H9 (cell line): ENCODE results near the gene NCAN. TPM values are rescaled to one million over a fixed set of nuclear protein-coding genes. Genes with fewer than 3 reads are reported as not detected.

Experiments used
- DNase-seq: peaks from one replicate; pipeline ENCODE4 v3.0.0-alpha.2; 2017
- H2AFZ ChIP-seq: one replicate; pipeline ENCODE4 v1.6.1; 2013; ENCODE audit warnings: mild to moderate bottlenecking, low read length, control low read depth, moderate library complexity
- H2AK5ac ChIP-seq: 2 replicates; pipeline ENCODE4 v1.6.1; 2013; ENCODE audit warnings: low read length, control low read depth, mixed read lengths; ENCODE audit not compliant: insufficient read length
- H2BK120ac ChIP-seq: one replicate; pipeline ENCODE4 v1.6.1; 2013; ENCODE audit warnings: low read depth, mild to moderate bottlenecking, low read length, control low read depth, inconsistent platforms; ENCODE audit not compliant: poor library complexity, severe bottlenecking
- H2BK12ac ChIP-seq: 2 replicates; pipeline ENCODE4 v1.6.1; 2013; ENCODE audit warnings: low read length, control low read depth, mixed read lengths, low read depth; ENCODE audit not compliant: insufficient read length
- H2BK15ac ChIP-seq: 2 replicates; pipeline ENCODE4 v1.6.1; 2013; ENCODE audit warnings: low read depth, low read length, control low read depth
- H2BK20ac ChIP-seq: one replicate; pipeline ENCODE4 v1.6.1; 2013; ENCODE audit warnings: low read depth, mild to moderate bottlenecking, low read length, control low read depth, inconsistent platforms; ENCODE audit not compliant: poor library complexity, severe bottlenecking
- H2BK5ac ChIP-seq: 2 replicates; pipeline ENCODE4 v1.6.1; 2013; ENCODE audit warnings: low read length, control low read depth, mixed read lengths; ENCODE audit not compliant: insufficient read length
- H3K14ac ChIP-seq: 2 replicates; pipeline ENCODE4 v1.6.1; 2013; ENCODE audit warnings: low read length, control low read depth; ENCODE audit not compliant: insufficient read depth
- H3K18ac ChIP-seq: 2 replicates; pipeline ENCODE4 v1.6.1; 2013; ENCODE audit warnings: low read depth, mild to moderate bottlenecking, mixed read lengths, low read length, control low read depth; ENCODE audit not compliant: insufficient read length
- H3K23ac ChIP-seq: 2 replicates; pipeline ENCODE4 v1.6.1; 2013; ENCODE audit warnings: low read length, control low read depth, mixed read lengths, low read depth; ENCODE audit not compliant: insufficient read length
- H3K23me2 ChIP-seq: 2 replicates; pipeline ENCODE4 v1.6.1; 2013; ENCODE audit warnings: low read depth, mild to moderate bottlenecking, mixed read lengths, low read length, control low read depth; ENCODE audit not compliant: insufficient read length, poor library complexity, severe bottlenecking
- H3K27ac ChIP-seq: 2 replicates; pipeline ENCODE4 v1.5.1; 2013; ENCODE audit warnings: low read length, control low read depth, mixed read lengths, low read depth; ENCODE audit not compliant: insufficient read length
- H3K27me3 ChIP-seq: 2 replicates; pipeline ENCODE4 v1.6.1; 2013; ENCODE audit warnings: low read length, control low read depth, inconsistent platforms; ENCODE audit not compliant: insufficient read depth
- H3K4ac ChIP-seq: 2 replicates; pipeline ENCODE4 v1.6.1; 2013; ENCODE audit warnings: low read depth, mild to moderate bottlenecking, control low read depth, inconsistent platforms, low read length, moderate library complexity
- H3K4me1 ChIP-seq: 2 replicates; pipeline ENCODE4 v1.6.1; 2013; ENCODE audit warnings: low read length, control low read depth, inconsistent platforms; ENCODE audit not compliant: insufficient read depth
- H3K4me2 ChIP-seq: 2 replicates; pipeline ENCODE4 v1.6.1; 2013; ENCODE audit warnings: low read length, control low read depth, mixed read lengths; ENCODE audit not compliant: insufficient read length, insufficient read depth
- H3K56ac ChIP-seq: 2 replicates; pipeline ENCODE4 v1.6.1; 2013; ENCODE audit warnings: low read depth, mild to moderate bottlenecking, mixed read lengths, low read length, control low read depth; ENCODE audit not compliant: insufficient read length
- H3K79me1 ChIP-seq: 2 replicates; pipeline ENCODE4 v1.6.1; 2013; ENCODE audit warnings: low read depth, mild to moderate bottlenecking, moderate library complexity, low read length, control low read depth, inconsistent platforms; ENCODE audit not compliant: insufficient read depth, poor library complexity, severe bottlenecking
- H3K79me2 ChIP-seq: 2 replicates; pipeline ENCODE4 v1.6.1; 2013; ENCODE audit warnings: low read length, control low read depth, inconsistent platforms; ENCODE audit not compliant: insufficient read depth
- H3K9ac ChIP-seq: 2 replicates; pipeline ENCODE4 v1.6.1; 2013; ENCODE audit warnings: low read length, control low read depth, mixed read lengths; ENCODE audit not compliant: insufficient read length; ENCODE audit errors: extremely low read depth
- H3K9me3 ChIP-seq: one replicate; pipeline ENCODE4 v1.6.1; 2013; ENCODE audit warnings: low read depth, low read length, inconsistent platforms; ENCODE audit not compliant: control insufficient read depth
- H3T11ph ChIP-seq: one replicate; pipeline ENCODE4 v1.6.1; 2013; ENCODE audit warnings: mild to moderate bottlenecking, low read length, control low read depth, inconsistent platforms
- H4K20me1 ChIP-seq: one replicate; pipeline ENCODE4 v1.6.1; 2013; ENCODE audit not compliant: control insufficient read depth, insufficient read length, insufficient read depth
- H4K5ac ChIP-seq: 2 replicates; pipeline ENCODE4 v1.6.1; 2013; ENCODE audit warnings: low read depth, mild to moderate bottlenecking, mixed read lengths, low read length, control low read depth; ENCODE audit not compliant: insufficient read length
- H4K8ac ChIP-seq: replicated peaks from 2 replicates; pipeline ENCODE4 v1.6.1; 2013; ENCODE audit warnings: low read length, control low read depth, mixed read lengths, low read depth; ENCODE audit not compliant: insufficient read length
- H4K91ac ChIP-seq: 2 replicates; pipeline ENCODE4 v1.6.1; 2013; ENCODE audit warnings: low read depth, mild to moderate bottlenecking, moderate library complexity, mixed read lengths, low read length, control low read depth; ENCODE audit not compliant: insufficient read length
- H3K27ac Mint-ChIP-seq, 3 experiments: 2 replicates in 2 of 3; 3 replicates in 1 of 3; pipeline ENCODE4 v1.8.0; 2020 to 2021; ENCODE audit warnings: mixed read lengths in 3 of 3, mild to moderate bottlenecking in 1 of 3, moderate library complexity in 1 of 3
- H3K27me3 Mint-ChIP-seq: 2 replicates; pipeline ENCODE4 v1.8.0; 2021; ENCODE audit warnings: low read depth, mild to moderate bottlenecking, moderate library complexity, mixed read lengths
- H3K36me3 Mint-ChIP-seq, 3 experiments: 2 replicates in 2 of 3; 3 replicates in 1 of 3; pipeline ENCODE4 v1.8.0; 2020 to 2021; ENCODE audit warnings: low read depth in 3 of 3, mixed read lengths in 3 of 3; ENCODE audit not compliant: insufficient read depth in 1 of 3
- H3K4me1 Mint-ChIP-seq, 2 experiments: 2 replicates each; pipeline ENCODE4 v1.8.0; 2020; ENCODE audit warnings: mixed read lengths in 2 of 2
- H3K4me3 Mint-ChIP-seq, 2 experiments: 2 replicates in 1 of 2; 3 replicates in 1 of 2; pipeline ENCODE4 v1.8.0; 2020 to 2021; ENCODE audit warnings: mild to moderate bottlenecking in 2 of 2, mixed read lengths in 2 of 2, moderate library complexity in 1 of 2
- H3K9me3 Mint-ChIP-seq, 2 experiments: 2 replicates in 1 of 2; 3 replicates in 1 of 2; pipeline ENCODE4 v1.8.0; 2020; ENCODE audit warnings: mild to moderate bottlenecking in 2 of 2, mixed read lengths in 2 of 2, moderate library complexity in 1 of 2
- CTCF ChIP-seq: fragments of 200-600 bp; sonication (generic); conservative IDR thresholded peaks from 3 replicates; pipeline ENCODE4 v1.8.0; 2021; ENCODE audit warnings: antibody characterized with exemption, mild to moderate bottlenecking
- WGBS: extraction: QIAGEN DNeasy Blood & Tissue Kit; methylation state at CpG from one replicate; pipeline ENCODE4 v1.1.7; 2013; ENCODE audit warnings: missing lambda C conversion rate, low lambda C conversion rate, mixed read lengths; ENCODE audit not compliant: insufficient read length; ENCODE audit errors: extremely low coverage; 5-methylcytosine and 5-hydroxymethylcytosine counted together
- total RNA-seq: library from RNA; stranded (reverse); gene quantifications from 2 replicates; pipeline ENCODE4 v1.2.1, GENCODE V29; 2021

The NCAN gene
- total RNA-seq, 1 experiment from 2014 or later = 1.6 TPM

- no CpG with 5 or more reads among the region's 17 CpGs for WGBS
- Histone ChIP-seq H4K20me1 (no peaks in the 10 kb centered on the region), H3K56ac (no peak overlapping the region), H3K23ac (no peak overlapping the region), H3K79me2 (no peaks in the 10 kb centered on the region; the same call in 1 of the 2 replicates), H3K4me1 (no peaks in the 10 kb centered on the region), H3K14ac (no peak overlapping the region), H2AFZ (no peak overlapping the region), H3T11ph (no peak overlapping the region), H2BK20ac (no peak overlapping the region), H3K79me1 (peaks cover 4% of the 10 kb centered on the region), H2AK5ac (no peak overlapping the region), H2BK15ac (no peak overlapping the region), H3K27me3 (no peaks in the 10 kb centered on the region), H2BK5ac (no peak overlapping the region), H3K23me2 (peaks cover 3% of the 10 kb centered on the region), H3K27ac (no peak overlapping the region), H3K4ac (no peak overlapping the region), H4K91ac (no peak overlapping the region), H4K5ac (no peak overlapping the region), H4K8ac (no peak overlapping the region), H3K9ac (peak overlapping the region; percentile 89), H3K9me3 (no peaks in the 10 kb centered on the region), H2BK12ac (no peak overlapping the region), H3K18ac (no peak overlapping the region), H2BK120ac (no peak overlapping the region), H3K4me2 (peak overlapping the region; percentile 70)
- no peak for DNase-seq
- H3K9me3 Mint-ChIP-seq = no peaks in the 10 kb centered on the region
- peaks cover 0 to 15% (median 7%) of the 10 kb centered on the region in 3 experiments; a peak in 6 of 7 replicates for H3K36me3 Mint-ChIP-seq
- H3K4me1 Mint-ChIP-seq = peaks cover 0 to 16% of the 10 kb centered on the region in 2 experiments; a peak in 2 of 4 replicates
- peak overlapping the region; percentile 96 to 97 for H3K4me3 Mint-ChIP-seq
- TF ChIP-seq CTCF = no peak
- H3K27me3 Mint-ChIP-seq = no peaks in the 10 kb centered on the region
- H3K27ac Mint-ChIP-seq = peak overlapping the region; percentile 95 to 97 (median 97); a peak in 5 of 7 replicates
These were observed 20.0 kb upstream of the NCAN start for GRCh38 chr19:19191768-19192077.
